ENCODE results near the gene FBXO9. TPM values are rescaled to one million over a fixed set of nuclear protein-coding genes. Genes with fewer than 3 reads are reported as not detected.

Gene FBXO9
- total and polyA plus RNA-seq, 2 of the 8 experiments (the other 6 are each of a cell fraction or from before 2014, with no cell fraction given): 41.3 to 50.9 TPM

DNA sequence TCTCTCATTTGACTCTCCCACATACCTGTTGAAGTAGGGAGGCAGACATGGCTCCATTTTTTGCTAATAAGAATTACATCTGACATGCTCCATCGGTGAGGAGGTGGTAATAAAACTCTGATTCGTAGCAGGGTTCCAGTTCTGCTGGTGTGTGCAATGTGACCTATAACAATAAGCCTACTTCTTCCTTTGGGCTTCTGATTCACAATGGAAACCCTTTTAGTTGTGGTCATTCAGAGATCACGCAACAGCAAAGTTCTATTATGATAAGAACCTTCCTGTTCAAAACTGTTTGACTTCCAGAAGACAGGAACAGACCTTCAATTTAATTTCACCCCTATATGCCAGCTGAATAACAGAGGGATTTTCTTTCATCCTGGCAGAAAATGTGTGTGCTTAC is 38.7 kb upstream of the FBXO9 start (continued):
- TF ChIP-seq TAF7 (optimal IDR thresholded peaks at IDR 0.05; ENCODE audit: borderline replicate concordance, low read depth, low read length) (no peak), POU5F1 (IDR thresholded peaks at IDR 0.05; ENCODE audit: low read depth, low read length) (no peak), TEAD4 (IDR thresholded peaks at IDR 0.05; ENCODE audit: low read depth, low read length) (no peak)
